ENCODE results near the gene OR8B12.

- TF ChIP-seq CTCF (IDR thresholded peaks at IDR 0.05) = no peak
- TF ChIP-seq POLR2AphosphoS5 (IDR thresholded peaks at IDR 0.05) = no peak
Observed at GRCh38 chr11:124551189-124551588, 7.7 kb upstream of the OR8B12 start.
